Progenitor cell of endocrine pancreas (in vitro differentiated cells): ENCODE data around the gene ST6GAL2. TPM values are rescaled to one million over a fixed set of nuclear protein-coding genes. Genes with fewer than 3 reads are reported as not detected.

Experiments used
- DNase-seq: peaks from one replicate; pipeline ENCODE4 v3.0.0; 2021; ENCODE audit warnings: low spot score; ENCODE audit not compliant: unreplicated experiment
- H3K27ac Mint-ChIP-seq: 2 replicates; pipeline ENCODE4 v1.8.0; 2021; ENCODE audit warnings: mild to moderate bottlenecking, moderate library complexity, mixed read lengths
- H3K27me3 Mint-ChIP-seq: 2 replicates; pipeline ENCODE4 v1.8.0; 2021; ENCODE audit warnings: mixed read lengths
- H3K36me3 Mint-ChIP-seq: 2 replicates; pipeline ENCODE4 v1.8.0; 2022; ENCODE audit warnings: mixed read lengths; ENCODE audit not compliant: insufficient read depth
- H3K4me1 Mint-ChIP-seq: 2 replicates; pipeline ENCODE4 v1.8.0; 2021; ENCODE audit warnings: low read depth, mixed read lengths
- H3K4me3 Mint-ChIP-seq: 2 replicates; pipeline ENCODE4 v1.8.0; 2021; ENCODE audit warnings: low read depth, mild to moderate bottlenecking, moderate library complexity, mixed read lengths
- H3K9me3 Mint-ChIP-seq: 2 replicates; pipeline ENCODE4 v1.8.0; 2021; ENCODE audit warnings: low read depth, mixed read lengths
- total RNA-seq: library from RNA; stranded (reverse); gene quantifications from 2 replicates; pipeline ENCODE4 v1.2.1, GENCODE V29; 2021
- TF ChIP-seq, protein P1 (sequence below): fragments of 200-600 bp; sonication (generic); IDR thresholded peaks from one replicate; pipeline ENCODE4 v1.5.0; 2021; ENCODE audit warnings: antibody characterized with exemption, mild to moderate bottlenecking; ENCODE audit not compliant: unreplicated experiment

The ST6GAL2 gene
- total RNA-seq, 1 donor from 2014 or later = 8.0 TPM

DNA sequence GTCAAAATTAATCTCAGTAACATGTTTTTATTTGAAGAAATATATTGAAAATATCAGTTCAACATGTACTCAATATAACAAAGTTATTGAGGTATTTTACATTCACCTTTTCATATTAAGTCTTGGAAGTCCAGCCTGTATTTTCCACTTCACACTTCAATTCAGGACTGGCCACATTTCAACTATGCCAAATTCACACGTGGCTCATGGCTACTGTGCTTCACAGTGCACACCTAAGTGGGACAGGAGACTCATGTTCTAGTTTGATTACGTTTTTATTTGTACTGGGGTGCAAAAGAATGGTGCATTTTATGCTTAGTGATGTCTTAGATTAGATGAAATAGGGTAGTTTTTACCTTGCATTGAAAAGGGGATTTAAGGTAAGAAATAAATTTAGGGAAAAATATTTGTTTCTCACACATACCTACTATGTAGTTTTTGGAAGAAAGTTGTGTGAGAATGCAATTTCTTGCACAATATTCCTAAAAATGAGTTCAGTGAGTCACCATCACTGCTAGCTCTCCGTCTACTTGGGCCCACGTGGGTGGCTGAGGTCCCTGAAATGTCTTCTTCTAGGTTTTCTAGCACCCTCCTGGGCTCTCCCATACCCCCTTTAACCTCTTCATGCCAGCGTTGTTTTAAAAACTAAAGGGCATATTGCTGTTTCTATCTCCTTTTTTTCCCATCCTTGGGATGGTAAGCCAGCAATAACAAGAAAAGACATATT is 87.0 kb downstream of the ST6GAL2 start:
- no peak for DNase-seq
- TF ChIP-seq, protein P1, sequence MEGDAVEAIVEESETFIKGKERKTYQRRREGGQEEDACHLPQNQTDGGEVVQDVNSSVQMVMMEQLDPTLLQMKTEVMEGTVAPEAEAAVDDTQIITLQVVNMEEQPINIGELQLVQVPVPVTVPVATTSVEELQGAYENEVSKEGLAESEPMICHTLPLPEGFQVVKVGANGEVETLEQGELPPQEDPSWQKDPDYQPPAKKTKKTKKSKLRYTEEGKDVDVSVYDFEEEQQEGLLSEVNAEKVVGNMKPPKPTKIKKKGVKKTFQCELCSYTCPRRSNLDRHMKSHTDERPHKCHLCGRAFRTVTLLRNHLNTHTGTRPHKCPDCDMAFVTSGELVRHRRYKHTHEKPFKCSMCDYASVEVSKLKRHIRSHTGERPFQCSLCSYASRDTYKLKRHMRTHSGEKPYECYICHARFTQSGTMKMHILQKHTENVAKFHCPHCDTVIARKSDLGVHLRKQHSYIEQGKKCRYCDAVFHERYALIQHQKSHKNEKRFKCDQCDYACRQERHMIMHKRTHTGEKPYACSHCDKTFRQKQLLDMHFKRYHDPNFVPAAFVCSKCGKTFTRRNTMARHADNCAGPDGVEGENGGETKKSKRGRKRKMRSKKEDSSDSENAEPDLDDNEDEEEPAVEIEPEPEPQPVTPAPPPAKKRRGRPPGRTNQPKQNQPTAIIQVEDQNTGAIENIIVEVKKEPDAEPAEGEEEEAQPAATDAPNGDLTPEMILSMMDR = no peak
- Mint-ChIP-seq H3K27me3 (no peaks in the 10 kb centered on the region), H3K9me3 (no peaks in the 10 kb centered on the region), H3K4me1 (no peaks in the 10 kb centered on the region), H3K4me3 (no peak overlapping the region), H3K36me3 (no peaks in the 10 kb centered on the region), H3K27ac (no peak overlapping the region)

- Mint-ChIP-seq H3K27me3 (no peaks in the 10 kb centered on the region), H3K27ac (no peak overlapping the region), H3K4me3 (no peak overlapping the region), H3K4me1 (no peaks in the 10 kb centered on the region), H3K36me3 (no peaks in the 10 kb centered on the region), H3K9me3 (no peaks in the 10 kb centered on the region)
- DNase-seq = no peak
- TF ChIP-seq, protein P1 = no peak
Observed at GRCh38 chr2:106797494-106797893, 88.5 kb downstream of the ST6GAL2 start.

DNA sequence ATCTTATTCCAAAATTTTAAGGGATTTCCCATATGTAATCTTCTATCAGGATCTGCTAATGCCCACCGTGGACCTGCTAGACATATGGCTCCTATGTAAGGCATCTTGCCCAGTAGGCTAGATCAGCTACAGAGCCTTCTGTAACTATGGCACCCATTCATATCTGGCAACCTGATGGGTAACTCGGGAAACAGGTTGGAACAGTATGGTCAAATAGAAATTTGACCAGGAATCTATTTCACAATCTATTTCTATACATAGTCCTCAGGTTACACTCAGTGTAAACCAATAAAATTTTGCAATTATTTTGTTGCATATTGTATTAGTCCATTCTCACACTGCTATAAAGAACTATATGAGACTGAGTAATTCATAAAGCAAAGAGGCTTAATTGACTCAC is 93.3 kb downstream of the ST6GAL2 start:
- H3K9me3 Mint-ChIP-seq = peaks cover 2% of the 10 kb centered on the region
- no peaks in the 10 kb centered on the region for H3K36me3 Mint-ChIP-seq
- no peaks in the 10 kb centered on the region for H3K27me3 Mint-ChIP-seq
- H3K4me3 Mint-ChIP-seq = no peak overlapping the region
- TF ChIP-seq, protein P1 = no peak
- DNase-seq = no peak
- no peaks in the 10 kb centered on the region for H3K4me1 Mint-ChIP-seq
- no peak overlapping the region for H3K27ac Mint-ChIP-seq

DNA sequence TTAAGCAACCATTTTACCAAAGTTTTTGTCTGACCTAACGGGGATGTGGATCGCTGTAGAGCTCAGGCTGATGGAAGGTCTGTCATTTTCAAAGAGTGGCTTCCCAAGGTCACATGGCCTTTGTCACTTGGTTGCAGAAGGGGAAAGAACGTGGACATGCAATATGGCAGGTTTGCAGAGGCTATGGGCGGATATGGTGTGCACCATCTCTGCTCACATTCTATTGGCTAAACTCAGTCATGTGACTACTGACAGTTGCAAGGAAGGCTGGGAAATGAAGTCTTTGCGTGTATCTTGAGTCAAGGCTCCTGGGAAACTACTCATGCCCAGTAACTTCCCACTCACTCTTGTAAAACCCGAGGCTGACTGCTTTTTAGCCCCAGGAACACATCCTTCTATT is 96.8 kb downstream of the ST6GAL2 start:
- peaks cover 2% of the 10 kb centered on the region for H3K9me3 Mint-ChIP-seq
- DNase-seq = no peak

DNA sequence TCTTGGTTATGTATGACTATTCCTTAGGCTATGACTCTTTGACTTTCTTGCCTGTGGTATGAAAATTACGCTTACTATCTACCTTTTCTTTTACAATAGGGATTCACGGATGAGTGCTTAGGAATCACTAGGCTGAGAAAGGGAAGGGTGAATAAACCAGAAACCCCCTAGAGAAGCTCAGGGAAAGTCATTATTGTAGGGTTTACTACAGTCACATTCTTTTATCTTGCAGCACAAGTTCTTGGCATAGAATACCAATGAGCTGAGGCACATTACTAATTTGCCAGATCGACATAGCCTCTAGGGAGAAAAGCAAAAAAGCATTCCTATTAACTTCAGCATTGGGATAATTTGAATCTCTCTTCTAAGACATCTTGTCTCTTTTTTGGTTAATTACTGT is 103.3 kb downstream of the ST6GAL2 start:
- no peak overlapping the region for H3K4me3 Mint-ChIP-seq
- H3K9me3 Mint-ChIP-seq = no peaks in the 10 kb centered on the region
- peaks cover 3% of the 10 kb centered on the region for H3K27me3 Mint-ChIP-seq
- no peak overlapping the region for H3K27ac Mint-ChIP-seq
- no peaks in the 10 kb centered on the region for H3K36me3 Mint-ChIP-seq
- DNase-seq = no peak
- no peaks in the 10 kb centered on the region for H3K4me1 Mint-ChIP-seq
- TF ChIP-seq, protein P1 = no peak

More for the DNA sequence above, 96.8 kb downstream of the ST6GAL2 start:
- TF ChIP-seq, protein P1 = no peak
- no peak overlapping the region for H3K4me3 Mint-ChIP-seq
- no peaks in the 10 kb centered on the region for H3K4me1 Mint-ChIP-seq
- no peaks in the 10 kb centered on the region for H3K27me3 Mint-ChIP-seq
- no peaks in the 10 kb centered on the region for H3K36me3 Mint-ChIP-seq
- no peak overlapping the region for H3K27ac Mint-ChIP-seq
